ENCODE measurements around the gene FBXO3. TPM values are rescaled to one million over a fixed set of nuclear protein-coding genes. Genes with fewer than 3 reads are reported as not detected.
"Not testable (repeated sequence)": the region's sequence is repeated elsewhere in the genome, so short reads cannot be mapped to it uniquely, and the experiment has no call there.

FBXO3 gene, protein sequence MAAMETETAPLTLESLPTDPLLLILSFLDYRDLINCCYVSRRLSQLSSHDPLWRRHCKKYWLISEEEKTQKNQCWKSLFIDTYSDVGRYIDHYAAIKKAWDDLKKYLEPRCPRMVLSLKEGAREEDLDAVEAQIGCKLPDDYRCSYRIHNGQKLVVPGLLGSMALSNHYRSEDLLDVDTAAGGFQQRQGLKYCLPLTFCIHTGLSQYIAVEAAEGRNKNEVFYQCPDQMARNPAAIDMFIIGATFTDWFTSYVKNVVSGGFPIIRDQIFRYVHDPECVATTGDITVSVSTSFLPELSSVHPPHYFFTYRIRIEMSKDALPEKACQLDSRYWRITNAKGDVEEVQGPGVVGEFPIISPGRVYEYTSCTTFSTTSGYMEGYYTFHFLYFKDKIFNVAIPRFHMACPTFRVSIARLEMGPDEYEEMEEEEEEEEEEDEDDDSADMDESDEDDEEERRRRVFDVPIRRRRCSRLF
- total RNA-seq: 32.6 and 35.0 TPM in 2 replicates

DNA sequence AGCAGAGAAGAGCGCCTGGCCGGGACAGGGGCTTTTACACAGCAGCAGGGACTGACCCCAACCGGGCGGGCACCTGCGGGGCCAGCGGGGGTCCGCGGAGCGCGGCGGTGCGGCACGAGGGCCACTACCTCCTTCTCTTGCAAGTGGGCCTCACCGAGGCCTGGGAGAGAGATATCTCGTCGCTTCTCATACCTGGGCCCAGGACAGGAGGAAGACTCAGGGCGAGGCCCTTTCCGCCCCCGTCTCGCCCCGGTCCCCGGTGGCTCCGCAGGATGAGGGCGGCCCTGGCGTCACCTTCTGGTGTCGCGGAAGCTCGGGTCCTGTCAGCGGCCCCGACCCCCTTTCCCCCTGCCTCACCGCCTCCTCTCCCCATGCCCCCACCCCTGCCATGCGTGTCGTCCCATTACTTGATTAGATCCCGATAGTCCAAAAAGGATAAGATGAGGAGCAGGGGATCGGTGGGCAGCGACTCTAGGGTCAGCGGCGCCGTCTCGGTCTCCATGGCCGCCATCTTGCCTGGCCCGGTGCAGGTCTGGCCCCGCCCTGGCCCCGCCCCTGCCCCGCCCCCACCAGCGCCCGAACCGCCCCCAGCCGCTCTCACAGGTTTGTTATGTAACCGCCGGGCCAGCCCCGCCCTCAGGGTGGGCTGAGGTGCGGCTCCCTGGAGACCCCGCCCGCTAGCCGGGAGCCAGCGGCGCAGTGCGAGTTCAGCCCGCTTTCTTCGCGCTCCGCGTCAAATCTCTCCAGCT is at the start of gene FBXO3:
Gene FBXO3, minus strand, starts transcription at position 534 of the 749 bp plus-strand sequence. Its CDS starts 23 bp downstream, at position 511.
- Histone ChIP-seq H3K27me3 (ENCODE audit: control insufficient read depth, insufficient read depth, low read length) (peaks cover under 1% of the 10 kb centered on the region), H3K4me3 (ENCODE audit: low read depth, low read length) (peak within 1 kb of the TSS; percentile 90), H3K36me3 (ENCODE audit: control insufficient read depth, insufficient read depth, low read length) (peaks cover 1% of the 10 kb centered on the region)
- DNase-seq (ENCODE audit: low read depth): peak; percentile 60
- no peak for FAIRE-seq
- TF ChIP-seq, protein P1, sequence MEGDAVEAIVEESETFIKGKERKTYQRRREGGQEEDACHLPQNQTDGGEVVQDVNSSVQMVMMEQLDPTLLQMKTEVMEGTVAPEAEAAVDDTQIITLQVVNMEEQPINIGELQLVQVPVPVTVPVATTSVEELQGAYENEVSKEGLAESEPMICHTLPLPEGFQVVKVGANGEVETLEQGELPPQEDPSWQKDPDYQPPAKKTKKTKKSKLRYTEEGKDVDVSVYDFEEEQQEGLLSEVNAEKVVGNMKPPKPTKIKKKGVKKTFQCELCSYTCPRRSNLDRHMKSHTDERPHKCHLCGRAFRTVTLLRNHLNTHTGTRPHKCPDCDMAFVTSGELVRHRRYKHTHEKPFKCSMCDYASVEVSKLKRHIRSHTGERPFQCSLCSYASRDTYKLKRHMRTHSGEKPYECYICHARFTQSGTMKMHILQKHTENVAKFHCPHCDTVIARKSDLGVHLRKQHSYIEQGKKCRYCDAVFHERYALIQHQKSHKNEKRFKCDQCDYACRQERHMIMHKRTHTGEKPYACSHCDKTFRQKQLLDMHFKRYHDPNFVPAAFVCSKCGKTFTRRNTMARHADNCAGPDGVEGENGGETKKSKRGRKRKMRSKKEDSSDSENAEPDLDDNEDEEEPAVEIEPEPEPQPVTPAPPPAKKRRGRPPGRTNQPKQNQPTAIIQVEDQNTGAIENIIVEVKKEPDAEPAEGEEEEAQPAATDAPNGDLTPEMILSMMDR (IDR thresholded peaks at IDR 0.05; ENCODE audit: insufficient read depth, low read length, severe bottlenecking): no peak

DNA sequence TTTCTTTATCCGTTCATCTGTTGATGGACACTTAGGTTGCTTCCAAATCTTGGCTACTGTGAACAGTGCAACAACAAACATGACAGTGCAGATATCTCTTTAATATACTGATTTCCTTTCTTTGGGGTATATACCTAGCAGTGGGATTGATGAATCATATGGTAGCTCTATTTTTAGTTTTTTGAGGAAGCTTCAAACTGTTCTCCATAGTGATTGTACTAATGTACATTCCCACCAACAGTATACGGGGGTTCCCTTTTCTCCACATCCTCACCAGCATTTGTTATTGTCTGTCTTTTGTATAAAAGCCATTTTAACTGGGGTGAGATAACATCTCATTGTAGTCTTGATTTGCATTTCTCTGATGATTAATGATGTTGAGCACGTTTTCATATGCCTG is 48.7 kb upstream of the FBXO3 start:
- not testable (repeated sequence) for H3K4me3 ChIP-seq (ENCODE audit: low read depth, low read length); FAIRE-seq; H3K27me3 ChIP-seq (ENCODE audit: control insufficient read depth, insufficient read depth, low read length)

DNA sequence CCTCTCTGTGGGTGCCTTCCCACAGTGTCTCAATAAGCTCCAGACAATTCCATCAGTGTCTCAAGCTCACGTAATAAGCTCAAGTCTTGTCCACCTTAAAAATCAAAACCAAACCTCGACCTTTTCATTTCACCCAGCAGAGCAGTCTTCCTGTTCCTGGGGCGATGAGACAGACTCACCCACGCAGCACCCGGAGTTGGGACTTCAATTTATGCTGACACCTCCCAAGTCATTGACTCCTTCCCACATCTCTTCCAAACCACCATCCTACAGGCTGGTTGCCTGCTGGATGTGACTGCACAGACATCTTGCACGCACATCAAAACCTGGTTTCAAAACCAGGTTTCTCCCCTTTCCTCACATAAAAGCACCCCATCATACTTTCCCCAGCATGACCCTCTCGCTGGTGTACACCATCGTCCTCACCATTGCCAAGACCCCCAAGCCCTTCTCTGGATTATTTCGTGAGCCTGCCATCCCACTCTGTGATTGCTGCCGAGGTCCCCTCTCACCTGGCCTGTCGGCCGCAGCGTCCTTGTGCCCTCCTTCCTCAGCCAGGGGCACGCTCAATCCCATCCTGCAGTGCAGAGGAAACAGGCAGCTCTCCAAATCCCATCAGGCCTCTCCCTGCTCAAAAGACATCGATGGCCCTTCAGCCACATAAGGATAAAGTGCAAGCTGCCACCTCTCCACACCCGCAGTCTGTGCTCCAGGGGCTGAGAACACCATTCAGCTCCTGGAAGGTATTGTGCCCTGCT is 45.1 kb upstream of the FBXO3 start:
- no peak overlapping the region for H3K4me3 ChIP-seq (ENCODE audit: low read depth, low read length)
- DNase-seq (ENCODE audit: low read depth) (no peak), FAIRE-seq (no peak)
- TF ChIP-seq, protein P1 (IDR thresholded peaks at IDR 0.05; ENCODE audit: insufficient read depth, low read length, severe bottlenecking): no peak
- H3K36me3 ChIP-seq (ENCODE audit: control insufficient read depth, insufficient read depth, low read length): no peaks in the 10 kb centered on the region
- peaks cover 14% of the 10 kb centered on the region for H3K27me3 ChIP-seq (ENCODE audit: control insufficient read depth, insufficient read depth, low read length)

More for the DNA sequence above, 48.7 kb upstream of the FBXO3 start:
- not testable (repeated sequence) for H3K36me3 ChIP-seq (ENCODE audit: control insufficient read depth, insufficient read depth, low read length); DNase-seq (ENCODE audit: low read depth)

DNA sequence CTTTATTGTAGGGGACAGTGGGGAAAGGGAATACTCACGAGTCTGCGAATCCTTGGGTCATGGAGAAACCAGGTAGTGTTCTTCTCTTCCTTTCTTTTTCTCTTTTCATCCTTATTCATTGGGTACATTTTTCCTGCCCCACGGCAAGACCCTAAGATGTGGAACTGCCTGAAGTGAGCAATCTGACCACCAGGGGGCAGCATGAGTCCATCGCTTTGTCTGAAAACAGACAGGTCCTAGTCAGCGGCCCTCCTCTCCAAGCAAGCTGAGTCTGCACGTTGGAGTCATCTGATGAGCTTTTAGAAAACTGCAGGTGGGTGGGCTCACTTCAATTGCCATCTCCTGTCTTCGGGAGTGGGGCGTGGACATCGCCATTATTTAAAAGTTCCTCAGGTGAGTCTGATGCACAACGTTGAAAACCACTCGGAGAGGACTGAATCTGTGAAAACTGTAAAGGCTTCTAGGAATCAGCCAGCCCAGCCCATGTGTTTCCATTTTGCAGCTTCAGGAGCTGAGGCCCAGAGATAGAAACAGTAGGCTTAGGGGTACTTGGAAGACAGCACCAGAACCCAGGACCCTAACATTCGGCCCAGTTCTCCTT is 34.0 kb upstream of the FBXO3 start:
- Histone ChIP-seq H3K4me3 (ENCODE audit: low read depth, low read length) (no peak overlapping the region), H3K36me3 (ENCODE audit: control insufficient read depth, insufficient read depth, low read length) (no peaks in the 10 kb centered on the region), H3K27me3 (ENCODE audit: control insufficient read depth, insufficient read depth, low read length) (no peaks in the 10 kb centered on the region)
- TF ChIP-seq, protein P1 (IDR thresholded peaks at IDR 0.05; ENCODE audit: insufficient read depth, low read length, severe bottlenecking): peak; percentile 89
- no peak for FAIRE-seq
- peak; percentile 71 for DNase-seq (ENCODE audit: low read depth)

DNA sequence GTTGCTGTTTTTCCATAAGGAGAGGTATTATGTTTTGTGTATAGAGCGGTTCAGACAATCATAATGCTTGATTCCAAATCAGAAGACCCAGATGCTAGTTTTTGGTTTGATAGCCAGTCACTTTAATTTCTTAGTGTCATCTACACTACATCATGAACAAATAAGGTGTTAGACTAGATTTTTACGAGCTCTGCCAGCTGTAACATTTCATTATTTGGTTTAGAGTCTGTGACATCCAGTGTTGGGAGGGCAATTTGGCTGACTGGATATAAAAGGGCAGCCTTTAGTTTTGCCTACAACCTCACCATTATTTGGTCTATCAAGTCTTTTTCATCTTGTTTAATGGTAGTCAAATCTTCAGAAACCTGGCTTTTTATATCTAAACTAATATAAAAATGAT is 30.2 kb upstream of the FBXO3 start:
- Histone ChIP-seq H3K27me3 (ENCODE audit: control insufficient read depth, insufficient read depth, low read length) (peaks cover 8% of the 10 kb centered on the region), H3K4me3 (ENCODE audit: low read depth, low read length) (no peak overlapping the region), H3K36me3 (ENCODE audit: control insufficient read depth, insufficient read depth, low read length) (no peaks in the 10 kb centered on the region)
- TF ChIP-seq, protein P1 (IDR thresholded peaks at IDR 0.05; ENCODE audit: insufficient read depth, low read length, severe bottlenecking): no peak
- DNase-seq (ENCODE audit: low read depth) (no peak), FAIRE-seq (no peak)

All from bronchial epithelial cell (primary cell).